GM19324 (cell line): ENCODE results near the gene SELL.
"Not testable (repeated sequence)": the region's sequence is repeated elsewhere in the genome, so short reads cannot be mapped to it uniquely, and the experiment has no call there.

ENCODE experiments used
- ATAC-seq: cut with Tn5 transposase; IDR thresholded peaks from one replicate; pipeline ENCODE4 v1.9.1; 2021; ENCODE audit warnings: mild to moderate bottlenecking, moderate library complexity; ENCODE audit not compliant: unreplicated experiment, low FRiP score

SELL gene

DNA sequence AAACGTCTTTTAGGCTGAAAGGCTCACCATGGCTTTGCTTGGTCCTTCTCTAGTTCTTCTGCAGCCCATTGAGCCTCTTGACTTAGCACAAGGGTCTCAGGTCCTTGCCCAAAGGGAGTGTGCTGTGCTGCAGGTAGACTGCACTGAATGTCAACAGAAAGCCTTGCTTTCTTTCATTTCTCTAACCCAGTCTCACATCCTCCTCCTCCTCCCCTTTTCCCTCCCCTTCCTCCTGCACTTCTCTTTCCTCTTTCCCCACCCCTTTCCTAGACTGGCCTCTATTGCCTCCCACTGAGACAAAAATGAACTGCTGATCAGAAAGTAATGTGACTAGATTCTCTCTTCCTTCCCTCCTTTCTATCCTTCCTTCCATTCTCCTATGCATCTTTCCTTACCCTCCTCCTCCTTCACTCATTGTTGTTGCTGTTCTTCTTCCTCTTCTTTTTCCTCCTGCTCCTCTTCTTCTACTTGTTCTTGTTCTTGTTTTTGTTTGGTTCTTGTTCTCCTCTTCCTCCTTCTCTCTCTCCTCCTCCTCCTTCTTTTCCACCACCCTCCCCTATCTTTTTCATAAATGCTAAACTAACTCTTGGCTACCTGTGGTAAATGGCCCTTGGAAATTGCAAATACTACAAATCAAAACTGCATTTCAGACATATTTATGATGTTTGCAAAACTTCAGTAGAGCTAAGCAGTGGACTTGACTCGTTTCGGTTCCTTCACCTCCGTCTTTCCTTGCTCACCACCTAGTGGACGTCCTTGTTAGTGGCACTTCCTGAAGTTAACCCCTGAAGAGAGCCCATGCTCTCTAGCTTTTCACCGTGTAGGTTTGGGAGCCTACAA is at the start of gene SELL:
SELL (minus strand) TSS at position 152 of the 840 bp plus-strand sequence; CDS start at position 30, 122 bp downstream.
- ATAC-seq = peak; percentile 82

DNA sequence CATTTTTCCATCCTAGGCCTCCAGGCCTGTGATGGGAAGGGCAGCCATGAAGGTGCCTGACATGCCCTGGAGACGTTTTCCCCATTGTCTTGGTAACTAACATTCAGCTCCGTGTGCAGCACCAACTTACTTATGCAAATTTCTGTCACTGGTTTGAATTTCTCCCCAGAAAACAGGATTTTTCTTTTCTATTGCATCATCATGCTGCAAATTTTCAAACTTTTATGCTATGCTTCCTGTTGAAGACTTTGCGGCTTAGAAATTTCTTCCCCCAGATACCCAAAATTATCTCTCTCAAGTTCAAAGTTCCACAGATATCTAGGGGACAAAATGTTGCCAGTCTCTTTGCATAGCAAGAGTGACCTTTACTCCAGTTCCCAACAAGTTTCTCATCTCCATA is 47.6 kb upstream of the SELL start:
- ATAC-seq = no peak

DNA sequence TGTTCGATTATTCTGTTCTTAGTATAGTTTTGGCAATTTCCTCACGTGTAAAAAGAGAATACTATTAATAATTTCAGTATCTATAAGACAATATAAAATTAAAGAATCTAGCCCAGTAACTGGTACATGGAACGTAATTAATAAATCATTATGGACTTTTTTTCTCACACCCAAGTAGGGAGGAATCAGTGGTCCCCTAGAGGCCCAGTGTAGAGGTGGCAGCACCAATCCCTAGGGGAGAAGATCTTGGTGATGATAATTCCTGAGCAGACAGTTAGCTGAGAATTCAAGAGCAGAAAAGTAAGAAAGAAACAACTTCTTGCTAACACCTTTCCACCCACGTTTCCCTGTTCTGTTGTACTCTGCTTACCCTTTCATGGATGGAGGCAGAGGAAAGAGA is 42.1 kb upstream of the SELL start:
- no peak for ATAC-seq

DNA sequence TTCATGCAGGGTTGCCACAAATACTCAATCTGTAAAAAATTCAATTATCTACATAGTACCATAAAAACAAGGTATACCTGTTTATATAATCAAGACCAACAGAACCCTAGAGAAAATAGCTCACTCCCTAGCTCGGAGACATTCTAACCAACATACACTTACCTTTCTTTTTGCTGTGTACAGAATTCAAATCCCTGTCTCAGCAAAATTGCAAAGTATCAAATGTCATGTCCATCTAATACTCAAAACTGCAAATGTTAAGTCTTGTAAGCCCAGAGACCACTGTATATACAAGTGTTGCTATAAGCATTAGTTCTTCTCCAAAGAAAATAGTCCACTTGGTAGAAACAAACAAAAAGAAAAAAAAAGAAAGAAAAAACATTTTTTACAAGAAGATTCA is 38.6 kb upstream of the SELL start:
- ATAC-seq = no peak

DNA sequence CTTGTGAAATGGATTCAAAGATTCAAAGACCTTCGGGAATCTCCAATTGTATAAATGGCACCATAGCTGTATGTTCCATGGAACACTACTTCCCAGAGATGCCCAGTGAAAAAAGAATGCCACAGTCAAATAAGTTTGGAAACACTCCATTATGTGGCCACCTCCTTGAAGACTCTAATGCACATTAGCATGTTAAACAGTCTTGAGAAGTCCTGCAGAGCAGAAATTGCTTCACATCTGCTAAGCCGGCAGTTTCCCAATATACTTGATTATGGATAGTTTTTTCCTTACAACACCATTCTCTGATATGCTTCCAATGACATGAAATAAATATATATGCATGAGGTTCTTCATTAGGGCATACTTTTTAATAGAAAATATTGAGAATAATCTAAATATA is 35.1 kb upstream of the SELL start:
- no peak for ATAC-seq

DNA sequence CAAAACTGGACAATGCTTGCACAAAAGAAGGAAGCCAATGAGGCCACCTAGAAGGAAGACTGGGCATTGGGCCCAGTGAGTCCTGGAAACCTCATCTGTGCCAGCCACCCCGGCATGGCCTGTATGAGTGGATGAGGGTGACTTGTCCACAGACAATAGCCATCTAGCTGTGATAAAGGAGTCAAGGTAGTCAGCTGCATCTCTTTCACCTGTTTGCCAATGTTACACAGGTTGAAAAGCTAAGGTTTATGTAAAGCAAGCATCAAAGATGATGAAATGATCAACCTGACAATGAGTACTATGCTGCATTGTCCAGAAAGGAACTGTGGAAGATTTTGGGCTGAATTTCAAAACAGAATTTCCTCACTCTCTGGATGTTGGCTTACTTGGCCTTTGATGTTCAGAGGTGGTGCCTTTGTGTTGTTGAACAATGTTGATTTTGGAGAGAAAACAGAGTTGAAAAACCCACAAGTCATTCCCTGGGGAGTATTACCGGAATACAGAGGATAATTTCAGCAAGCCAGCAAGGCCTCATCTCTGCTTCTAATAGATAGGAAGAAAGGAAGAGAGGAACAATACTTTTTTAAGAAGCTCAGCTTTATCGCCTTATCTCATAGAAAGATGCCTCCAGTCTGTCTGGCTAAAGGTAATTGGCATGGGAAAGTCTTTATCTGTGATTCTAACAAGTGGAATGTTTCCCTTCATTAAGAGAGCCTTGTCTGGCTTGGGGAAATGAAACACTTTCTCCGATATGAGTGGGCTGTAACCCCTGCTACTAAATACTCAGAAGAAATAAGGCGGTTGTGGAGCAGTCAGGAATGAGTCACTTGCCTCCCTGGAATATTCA is 33.8 kb upstream of the SELL start:
- ATAC-seq = no peak

DNA sequence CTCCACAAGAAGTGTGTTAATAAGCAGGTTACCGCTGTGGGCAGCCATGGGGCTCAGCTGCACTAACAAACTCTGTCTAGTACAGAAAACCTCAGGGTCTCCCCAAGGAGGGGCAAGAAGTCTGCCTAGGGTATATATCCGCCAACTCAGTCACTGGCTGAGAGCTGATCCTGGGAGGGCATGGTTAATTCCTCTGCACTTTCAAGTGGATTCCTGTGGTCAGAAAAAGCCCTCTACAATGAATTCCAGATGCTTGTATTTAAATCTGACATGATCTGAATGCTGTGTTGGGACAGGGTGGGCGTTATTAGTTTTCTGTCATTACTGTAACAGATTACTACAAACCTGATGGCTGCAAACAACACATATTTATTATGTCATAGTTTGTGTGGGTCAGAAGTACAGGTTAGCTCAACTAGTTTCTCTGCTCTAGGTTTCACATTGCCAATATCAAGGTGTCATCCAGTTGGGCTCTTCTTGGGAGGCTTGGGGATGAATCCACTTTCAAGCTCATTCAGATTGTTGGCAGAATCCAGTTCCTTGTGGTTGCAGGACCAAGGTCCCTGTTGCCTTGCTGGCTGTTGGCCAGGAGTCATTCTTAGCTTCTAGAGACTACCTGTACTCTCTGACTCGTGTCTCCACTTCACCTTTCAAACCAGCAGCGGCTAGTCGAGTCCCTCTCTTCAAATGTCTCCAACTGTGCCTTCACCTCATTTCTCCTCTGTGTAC is 30.4 kb upstream of the SELL start:
- ATAC-seq = no peak

DNA sequence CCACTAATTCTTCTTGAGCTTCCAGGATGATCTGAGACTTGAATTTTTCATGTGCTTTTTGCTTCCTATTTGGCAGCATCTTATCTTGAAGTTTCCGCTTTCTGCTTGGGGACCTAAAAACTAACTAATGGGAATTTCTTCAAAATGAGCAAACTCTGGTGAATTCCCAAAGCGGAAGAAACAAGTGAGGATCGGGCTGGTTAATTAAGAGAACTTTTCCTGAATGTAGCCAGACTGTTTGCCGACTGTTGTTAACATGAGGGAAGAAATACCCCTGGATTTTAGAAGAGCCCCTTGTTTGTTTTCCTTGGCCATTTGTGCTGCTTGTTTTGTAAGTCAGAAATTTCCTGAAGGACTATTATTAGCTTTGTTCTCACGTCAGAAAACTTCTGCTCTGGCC is 28.6 kb upstream of the SELL start:
- ATAC-seq = no peak

DNA sequence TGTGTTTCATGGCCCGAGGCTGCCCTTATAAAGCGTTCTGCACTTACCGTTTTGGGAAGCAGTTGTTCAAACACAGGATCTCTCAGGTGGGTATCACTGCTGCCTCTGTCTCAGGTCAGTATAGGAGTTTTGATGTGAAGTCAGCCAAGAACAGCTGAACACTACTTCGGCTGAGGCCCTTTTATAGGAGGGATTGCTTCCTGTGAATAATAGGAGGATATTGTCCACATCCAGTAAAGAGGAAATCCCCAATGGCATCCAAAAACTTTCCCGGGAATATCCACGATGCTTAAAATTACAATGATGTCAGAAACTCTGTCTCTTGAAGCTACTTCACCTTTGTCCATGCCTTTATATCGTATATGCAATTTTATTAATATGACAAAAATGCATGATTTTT is 22.5 kb upstream of the SELL start, which contains the start of gene SELE:
SELE (minus strand) TSS at position 156 of the 400 bp plus-strand sequence. CDS start 467 bp downstream, outside the sequence.
- no peak for ATAC-seq

DNA sequence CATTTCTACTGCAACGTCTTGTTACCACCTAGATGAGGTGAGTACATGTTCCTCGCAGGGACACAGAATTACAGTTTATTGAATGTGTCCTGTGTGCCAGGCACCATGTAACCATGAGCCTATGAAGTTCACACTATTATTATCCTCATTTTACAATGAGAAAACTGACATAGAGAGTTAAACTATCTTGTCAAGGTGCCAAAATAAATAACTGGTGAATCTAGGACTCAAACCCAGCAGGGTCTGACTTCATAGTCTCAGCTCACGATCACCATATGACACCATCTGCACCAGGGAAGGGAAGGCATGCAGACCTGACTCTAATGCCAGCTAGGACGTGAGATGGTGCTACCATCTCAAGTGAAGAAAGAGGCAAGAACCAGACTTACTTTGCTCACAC is 20.0 kb upstream of the SELL start:
- ATAC-seq = no peak

DNA sequence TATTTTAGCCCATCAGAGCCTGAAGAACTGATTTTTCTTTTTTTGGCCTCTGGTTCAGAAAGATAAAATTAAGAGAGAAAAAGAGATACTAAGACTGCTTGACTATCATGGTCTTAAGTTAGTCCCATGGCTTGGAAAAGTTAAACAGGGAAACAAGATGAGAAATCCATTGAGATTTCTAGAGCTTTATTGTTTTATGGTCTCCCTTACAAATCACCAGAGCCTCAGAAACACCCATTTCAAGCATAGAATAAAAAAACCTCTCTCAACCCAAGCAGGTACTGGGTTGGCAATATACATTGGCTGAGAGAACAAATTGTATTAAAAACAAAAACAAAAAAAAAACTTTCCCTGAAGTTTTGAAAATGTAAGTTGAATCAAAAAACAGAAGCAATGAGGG is 18.6 kb upstream of the SELL start:
- ATAC-seq = no peak

DNA sequence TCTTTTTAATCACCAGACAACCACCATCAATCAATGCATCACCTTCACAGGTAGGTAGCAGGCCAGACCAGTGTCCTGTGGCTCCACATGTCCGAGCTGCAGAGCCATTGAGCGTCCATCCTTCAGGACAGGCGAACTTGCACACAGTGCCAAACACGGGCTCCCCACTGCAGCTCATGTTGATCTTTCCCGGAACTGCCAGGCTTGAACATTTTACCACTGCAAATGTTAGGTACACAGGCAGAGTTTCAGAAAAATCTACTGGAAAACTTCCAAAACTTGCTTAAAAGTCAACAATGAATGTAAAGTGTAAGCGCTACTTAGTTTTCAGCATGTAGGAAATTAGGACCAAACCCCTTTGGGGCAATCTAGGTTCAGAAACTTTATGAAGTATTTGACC is 15.9 kb upstream of the SELL start:
- ATAC-seq = no peak

DNA sequence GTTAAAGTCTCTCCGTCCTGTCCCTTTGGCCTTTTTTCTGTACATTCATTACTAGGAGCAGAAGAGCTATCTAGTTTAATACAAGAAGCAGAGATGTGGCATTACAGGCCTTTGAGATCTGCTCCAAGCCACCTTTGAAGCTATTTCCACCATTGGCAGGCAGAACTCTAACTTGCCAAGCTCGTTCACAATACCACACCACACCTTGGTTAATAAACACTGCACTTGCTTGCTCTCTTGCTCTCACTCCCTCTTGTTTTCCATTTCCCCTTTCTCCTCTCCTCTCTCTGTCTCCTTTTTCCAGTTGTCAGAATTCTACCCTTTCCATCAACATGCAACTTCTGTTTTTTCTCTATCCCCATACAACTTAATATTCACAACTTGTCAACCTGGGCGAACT is 15.4 kb upstream of the SELL start:
- no peak for ATAC-seq

DNA sequence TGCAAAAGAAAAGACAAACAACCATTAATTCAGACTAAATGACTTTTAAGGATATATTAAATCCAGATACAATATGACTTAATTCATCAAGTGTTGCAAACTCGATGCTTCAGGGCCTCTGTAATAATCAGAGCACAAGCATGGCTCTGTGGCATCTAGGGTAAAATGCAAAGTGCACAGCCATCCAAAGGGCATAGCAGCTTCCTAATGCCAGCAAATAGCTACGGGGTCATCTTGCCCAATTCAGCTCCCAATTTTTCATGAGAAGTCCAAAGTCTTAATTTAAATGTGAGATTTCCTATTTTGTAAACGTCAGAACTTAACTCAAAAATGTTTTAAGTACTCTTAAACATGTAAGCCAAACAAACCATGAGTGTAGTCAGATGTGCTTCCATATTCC is 14.5 kb upstream of the SELL start:
- ATAC-seq = no peak

DNA sequence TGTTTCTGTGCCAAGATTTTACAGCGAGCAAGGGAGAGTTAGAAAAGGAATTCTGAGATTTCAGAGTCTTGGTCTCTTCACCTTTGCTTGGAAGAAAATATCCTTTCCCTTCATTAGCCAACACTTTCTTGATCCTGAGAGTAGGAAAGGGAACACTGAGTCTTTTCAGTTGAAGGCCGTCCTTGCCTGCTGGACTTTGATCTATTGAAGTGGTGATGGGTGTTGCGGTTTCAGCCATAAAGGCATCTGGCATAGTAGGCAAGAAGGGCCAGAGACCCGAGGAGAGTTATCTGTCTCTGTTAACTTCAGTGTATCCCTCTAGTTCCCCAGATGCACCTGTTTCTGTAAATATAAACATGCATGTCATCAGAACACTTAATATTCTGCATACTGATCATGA is 12.7 kb upstream of the SELL start:
- no peak for ATAC-seq

DNA sequence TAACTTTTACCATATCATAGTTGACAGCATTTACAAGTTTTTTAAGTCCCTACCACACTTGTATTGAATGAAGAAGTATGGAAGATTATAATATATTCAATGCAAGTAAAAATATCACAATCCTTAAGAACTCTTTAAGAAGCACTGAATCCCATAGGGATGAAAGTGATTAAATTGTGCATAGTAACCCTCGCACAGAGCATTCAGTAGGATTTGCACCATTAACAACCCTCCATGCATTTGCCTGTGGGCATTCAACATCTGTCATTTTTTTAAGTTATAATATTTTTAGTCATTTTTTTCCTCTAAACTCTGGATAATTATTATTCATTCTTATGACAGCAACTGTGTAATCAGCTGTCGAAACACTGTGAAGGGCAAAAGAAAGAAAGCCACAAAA is 12.3 kb upstream of the SELL start:
- ATAC-seq = no peak

DNA sequence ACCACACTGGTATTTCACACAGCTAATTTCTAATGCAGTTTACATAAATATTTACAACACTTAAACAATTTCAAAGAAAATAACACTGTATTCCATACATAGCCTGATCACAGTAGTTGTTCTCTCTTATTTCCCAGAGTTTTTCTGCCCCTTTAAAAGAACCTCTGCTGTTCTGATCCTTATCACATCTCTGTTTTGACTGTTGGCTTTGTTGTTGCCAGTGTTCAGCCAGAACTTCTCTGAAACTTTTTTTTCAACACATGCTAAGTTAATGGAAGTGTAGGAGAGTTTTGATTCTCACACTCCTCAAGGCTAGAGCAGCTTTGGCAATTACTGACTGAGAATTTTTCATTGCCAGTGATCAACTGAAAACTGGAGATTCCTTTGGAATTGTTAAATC is 11.4 kb upstream of the SELL start:
- ATAC-seq = no peak

DNA sequence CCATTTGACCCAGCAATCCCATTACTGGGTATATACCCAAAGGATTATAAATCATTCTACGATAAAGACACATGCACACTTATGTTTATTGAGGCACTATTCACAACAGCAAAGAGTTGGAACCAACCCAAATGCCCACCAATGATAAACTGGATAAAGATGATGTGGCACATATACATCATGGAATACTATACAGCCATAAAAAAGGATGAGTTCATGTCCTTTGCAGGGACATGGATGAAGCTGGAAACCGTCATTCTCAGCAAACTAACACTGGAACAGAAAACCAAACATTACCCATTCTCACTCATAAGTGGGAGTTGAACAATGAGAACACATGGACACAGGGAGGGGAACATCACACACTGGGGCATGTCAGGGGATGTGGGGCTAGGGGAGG is 3.7 kb upstream of the SELL start:
- ATAC-seq = not testable (repeated sequence)

DNA sequence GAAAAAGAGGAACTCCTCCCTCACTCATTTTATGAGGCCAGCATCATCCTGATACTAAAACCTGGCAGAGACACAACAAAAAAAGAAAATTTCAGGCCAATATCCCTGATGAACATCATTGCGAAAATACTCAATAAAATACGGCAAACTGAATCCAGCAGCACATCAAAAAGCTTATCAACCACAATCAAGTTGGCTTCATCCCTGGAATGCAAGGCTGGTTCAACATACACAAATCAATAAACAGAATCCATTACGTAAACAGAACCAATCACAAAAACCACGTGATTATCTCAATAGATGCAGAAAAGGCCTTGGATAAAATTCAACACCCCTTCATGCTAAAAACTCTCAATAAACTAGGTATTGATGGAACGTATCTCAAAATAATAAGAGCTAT is 1.7 kb upstream of the SELL start:
- ATAC-seq = not testable (repeated sequence)

DNA sequence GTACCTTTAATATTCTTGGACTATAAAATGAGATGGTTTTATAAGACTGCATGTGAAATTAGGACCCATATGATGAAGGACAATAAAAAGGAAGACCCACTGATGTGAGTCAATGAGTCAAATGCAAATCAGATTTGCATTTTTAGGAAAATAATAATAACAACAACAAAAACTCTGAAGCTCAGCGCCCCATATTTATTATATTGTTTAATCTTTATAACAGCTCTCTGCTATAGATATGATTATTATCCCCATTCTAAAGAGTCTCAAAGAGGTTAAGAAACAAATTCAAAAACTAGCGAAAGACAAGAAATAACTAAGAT is 850 bp upstream of the SELL start:
- no peak for ATAC-seq

DNA sequence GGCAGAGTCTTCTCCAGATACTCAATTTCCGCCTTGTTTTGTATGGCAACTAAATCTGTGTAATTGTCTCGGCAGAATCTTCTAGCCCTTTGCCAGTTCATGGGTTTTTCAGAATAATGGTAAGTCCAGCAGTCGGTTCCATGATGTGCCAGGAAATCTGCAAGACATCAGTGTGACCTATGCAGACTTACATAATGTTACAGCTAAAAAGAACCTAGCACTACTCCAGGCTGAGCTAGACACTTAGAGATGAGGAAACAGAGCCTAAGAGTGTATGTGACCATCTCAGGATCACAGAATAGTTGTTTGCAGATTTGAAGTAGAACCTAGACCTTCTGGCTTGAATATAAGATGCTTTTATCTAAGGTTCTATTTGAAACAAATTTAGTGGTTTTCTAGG is 2.8 kb downstream of the SELL start:
- ATAC-seq = no peak
